Endodermal cell (in vitro differentiated cells): Measurements from ENCODE around the gene ABCA2. TPM values are rescaled to one million over a fixed set of nuclear protein-coding genes. Genes with fewer than 3 reads are reported as not detected.

Experiments
- DNase-seq: peaks from one replicate; pipeline ENCODE4 v3.0.0-alpha.2; 2017
- H3K27ac ChIP-seq: 2 replicates; pipeline ENCODE4 v1.5.1; 2013; ENCODE audit warnings: mild to moderate bottlenecking, low read depth, low read length, moderate library complexity
- H3K27me3 ChIP-seq: 2 replicates; pipeline ENCODE4 v1.6.1; 2013; ENCODE audit warnings: mild to moderate bottlenecking, low read length, moderate library complexity; ENCODE audit not compliant: insufficient read depth, control insufficient read depth, poor library complexity, severe bottlenecking
- H3K36me3 ChIP-seq: 2 replicates; pipeline ENCODE4 v1.7.0; 2013; ENCODE audit warnings: mild to moderate bottlenecking, low read length, moderate library complexity; ENCODE audit not compliant: control insufficient read depth, insufficient read depth
- H3K4me1 ChIP-seq: one replicate; pipeline ENCODE4 v1.7.0; 2013; ENCODE audit warnings: low read length; ENCODE audit not compliant: control insufficient read depth, insufficient read depth
- H3K4me3 ChIP-seq: 2 replicates; pipeline ENCODE4 v1.5.1; 2013; ENCODE audit warnings: mild to moderate bottlenecking, low read length, moderate library complexity
- H3K9ac ChIP-seq: 2 replicates; pipeline ENCODE4 v1.6.1; 2013; ENCODE audit warnings: mild to moderate bottlenecking, low read length, moderate library complexity; ENCODE audit not compliant: poor library complexity, severe bottlenecking; ENCODE audit errors: extremely low read depth
- H3K9me3 ChIP-seq: 2 replicates; pipeline ENCODE4 v1.6.1; 2013; ENCODE audit warnings: mild to moderate bottlenecking, low read length, moderate library complexity; ENCODE audit not compliant: control insufficient read depth
- H3K27ac Mint-ChIP-seq: 2 replicates; pipeline ENCODE4 v1.8.0; 2020; ENCODE audit warnings: mixed read lengths
- H3K27me3 Mint-ChIP-seq: 2 replicates; pipeline ENCODE4 v1.8.0; 2021; ENCODE audit warnings: mild to moderate bottlenecking, mixed read lengths; ENCODE audit not compliant: insufficient read depth
- H3K36me3 Mint-ChIP-seq: 2 replicates; pipeline ENCODE4 v1.8.0; 2020; ENCODE audit warnings: low read depth, mixed read lengths
- H3K4me1 Mint-ChIP-seq: 2 replicates; pipeline ENCODE4 v1.8.0; 2020; ENCODE audit warnings: mixed read lengths
- H3K4me3 Mint-ChIP-seq: 2 replicates; pipeline ENCODE4 v1.8.0; 2020; ENCODE audit warnings: mild to moderate bottlenecking, moderate library complexity, mixed read lengths
- H3K9me3 Mint-ChIP-seq: 2 replicates; pipeline ENCODE4 v1.8.0; 2020; ENCODE audit warnings: mild to moderate bottlenecking, mixed read lengths
- CTCF ChIP-seq: fragments of 200-600 bp; sonication (generic); conservative IDR thresholded peaks from 2 replicates; pipeline ENCODE4 v1.5.0; 2021; ENCODE audit warnings: antibody characterized with exemption, mild to moderate bottlenecking
- WGBS, 2 experiments: methylation state at CpG; one replicate each; pipeline versions ENCODE4 v1.1.5 to v1.1.7; 2013; ENCODE audit warnings: missing lambda C conversion rate in 2 of 2, mixed read lengths in 1 of 2; ENCODE audit not compliant: insufficient coverage in 1 of 2, insufficient read length in 1 of 2; 5-methylcytosine and 5-hydroxymethylcytosine counted together
- total RNA-seq, 2 donors: library from RNA; stranded (reverse); fragmentation: NEBNext Ultra II Directional in 1 of 2; extraction: Animal tissue kit (Norgen Biotek cat#: 25700) in 1 of 2; gene quantifications; 2 replicates in 1 of 2; 3 replicates in 1 of 2; pipeline ENCODE4 v1.2.1, GENCODE V29; 2021

The ABCA2 gene
- total RNA-seq, 2 donors from 2014 or later, result 21.5 to 30.0 TPM

- Histone ChIP-seq H3K36me3 (no peaks in the 10 kb centered on the region), H3K9ac (no peak overlapping the region), H3K27me3 (peaks cover 8% of the 10 kb centered on the region), H3K4me1 (no peaks in the 10 kb centered on the region), H3K9me3 (no peaks in the 10 kb centered on the region), H3K27ac (peak overlapping the region; percentile 1), H3K4me3 (no peak overlapping the region)
- Mint-ChIP-seq H3K9me3 (no peaks in the 10 kb centered on the region), H3K4me3 (no peak overlapping the region), H3K36me3 (no peaks in the 10 kb centered on the region), H3K27me3 (peaks cover 6% of the 10 kb centered on the region), H3K27ac (no peak overlapping the region), H3K4me1 (no peaks in the 10 kb centered on the region)
- WGBS, 2 experiments, result 89 to 100% methylated on average over 2 to 7 of the region's 7 CpGs
- no peak for TF ChIP-seq CTCF
- no peak for DNase-seq
These were observed 4.9 kb downstream of the ABCA2 start for GRCh38 chr9:137023157-137023556.

GRCh38 chr9:137022662-137023008, 5.4 kb downstream of the ABCA2 start:
- no peaks in the 10 kb centered on the region for H3K4me1 Mint-ChIP-seq
- no peaks in the 10 kb centered on the region for H3K9me3 Mint-ChIP-seq
- no peaks in the 10 kb centered on the region for H3K36me3 ChIP-seq
- no peak overlapping the region for H3K9ac ChIP-seq
- no peak overlapping the region for H3K27ac ChIP-seq
- H3K27me3 Mint-ChIP-seq, result peaks cover 6% of the 10 kb centered on the region
- no peak for DNase-seq
- H3K27me3 ChIP-seq, result peaks cover 8% of the 10 kb centered on the region
- H3K4me3 ChIP-seq, result no peak overlapping the region
- no peak overlapping the region for H3K27ac Mint-ChIP-seq
- no peaks in the 10 kb centered on the region for H3K9me3 ChIP-seq
- H3K4me1 ChIP-seq, result no peaks in the 10 kb centered on the region
- 94 to 95% methylated on average over 23 of the region's 23 CpGs for WGBS, 2 experiments
- no peak for TF ChIP-seq CTCF
- no peak overlapping the region for H3K4me3 Mint-ChIP-seq
- no peaks in the 10 kb centered on the region for H3K36me3 Mint-ChIP-seq

- Histone ChIP-seq H3K9me3 (no peaks in the 10 kb centered on the region), H3K27me3 (peaks cover 4% of the 10 kb centered on the region), H3K4me1 (no peaks in the 10 kb centered on the region), H3K4me3 (no peak overlapping the region), H3K36me3 (no peaks in the 10 kb centered on the region), H3K9ac (no peak overlapping the region), H3K27ac (no peak overlapping the region)
- Mint-ChIP-seq H3K27me3 (peaks cover 3% of the 10 kb centered on the region), H3K27ac (no peak overlapping the region), H3K4me1 (no peaks in the 10 kb centered on the region), H3K36me3 (peaks cover under 1% of the 10 kb centered on the region), H3K4me3 (no peak overlapping the region), H3K9me3 (no peaks in the 10 kb centered on the region)
- TF ChIP-seq CTCF, result no peak
- DNase-seq, result peak; percentile 96
- 67 to 88% methylated on average over 19 to 26 of the region's 30 CpGs for WGBS, 2 experiments
These were observed 5.9 kb downstream of the ABCA2 start for GRCh38 chr9:137021979-137022661.
